GM13976 (cell line): ENCODE results near the gene COMTD1.

Experiments
- DNase-seq: peaks from one replicate; pipeline ENCODE4 v3.0.0; 2012; ENCODE audit warnings: low spot score
- in situ Hi-C: fragments of 300-500 bp; cut with MboI; formaldehyde crosslinking; loops from one replicate; pipeline ENCODE4 v1.12.0; 2022; ENCODE audit warnings: low sequenced_read_pairs, mixed read lengths, inconsistent platforms; ENCODE audit not compliant: unreplicated experiment
- TF ChIP-seq, protein P1 (sequence below): IDR thresholded peaks from 2 replicates; pipeline ENCODE4 v1.5.1; 2012; ENCODE audit warnings: borderline replicate concordance, mild to moderate bottlenecking; ENCODE audit not compliant: insufficient read depth; ENCODE audit errors: extremely low read depth, missing control alignments, control extremely low read depth

Gene COMTD1

DNA sequence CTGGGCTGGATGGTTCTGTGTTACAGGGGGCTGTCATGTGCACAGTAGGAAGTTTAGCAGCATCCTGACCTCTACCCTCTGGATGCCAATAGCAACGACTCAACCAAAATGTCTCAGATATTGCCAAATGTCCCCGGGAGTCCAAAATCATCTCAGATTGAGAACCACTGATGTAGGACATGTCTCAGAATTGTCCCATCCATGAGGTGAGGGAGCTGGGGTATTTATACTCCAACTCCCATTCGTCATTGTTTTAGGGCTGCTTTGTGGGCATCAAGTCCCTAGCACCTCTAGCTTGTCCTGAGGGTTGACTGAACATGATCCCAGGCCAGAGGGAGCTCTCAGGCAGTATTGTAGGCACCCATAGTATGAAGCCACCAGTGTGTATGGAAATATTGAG, 25.2 kb upstream of the COMTD1 start:
- TF ChIP-seq, protein P1, sequence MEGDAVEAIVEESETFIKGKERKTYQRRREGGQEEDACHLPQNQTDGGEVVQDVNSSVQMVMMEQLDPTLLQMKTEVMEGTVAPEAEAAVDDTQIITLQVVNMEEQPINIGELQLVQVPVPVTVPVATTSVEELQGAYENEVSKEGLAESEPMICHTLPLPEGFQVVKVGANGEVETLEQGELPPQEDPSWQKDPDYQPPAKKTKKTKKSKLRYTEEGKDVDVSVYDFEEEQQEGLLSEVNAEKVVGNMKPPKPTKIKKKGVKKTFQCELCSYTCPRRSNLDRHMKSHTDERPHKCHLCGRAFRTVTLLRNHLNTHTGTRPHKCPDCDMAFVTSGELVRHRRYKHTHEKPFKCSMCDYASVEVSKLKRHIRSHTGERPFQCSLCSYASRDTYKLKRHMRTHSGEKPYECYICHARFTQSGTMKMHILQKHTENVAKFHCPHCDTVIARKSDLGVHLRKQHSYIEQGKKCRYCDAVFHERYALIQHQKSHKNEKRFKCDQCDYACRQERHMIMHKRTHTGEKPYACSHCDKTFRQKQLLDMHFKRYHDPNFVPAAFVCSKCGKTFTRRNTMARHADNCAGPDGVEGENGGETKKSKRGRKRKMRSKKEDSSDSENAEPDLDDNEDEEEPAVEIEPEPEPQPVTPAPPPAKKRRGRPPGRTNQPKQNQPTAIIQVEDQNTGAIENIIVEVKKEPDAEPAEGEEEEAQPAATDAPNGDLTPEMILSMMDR, result no peak
- in situ Hi-C loops, result no loop called here

DNA sequence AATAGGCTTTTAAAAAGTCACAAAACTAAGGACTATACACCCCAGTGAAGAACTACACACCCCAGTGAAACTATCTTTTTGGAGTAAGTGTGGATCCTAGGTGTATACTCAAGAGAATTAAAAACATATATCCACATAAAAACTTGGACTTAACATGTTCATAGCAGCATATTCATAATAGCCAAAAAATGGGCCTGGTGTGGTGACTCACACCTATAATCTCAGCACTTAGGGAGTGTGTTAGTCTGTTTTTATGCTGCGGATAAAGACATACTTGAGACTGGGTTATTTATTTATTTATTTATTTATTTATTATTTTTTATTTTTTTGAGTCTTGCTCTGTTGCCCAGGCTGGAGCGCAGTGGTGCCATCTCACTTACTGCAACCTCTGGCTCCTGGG, 19.0 kb upstream of the COMTD1 start:
- TF ChIP-seq, protein P1, result no peak
- in situ Hi-C loops, result no loop called here
- no peak for DNase-seq

More for the DNA sequence above, 25.2 kb upstream of the COMTD1 start:
- DNase-seq, result no peak

DNA sequence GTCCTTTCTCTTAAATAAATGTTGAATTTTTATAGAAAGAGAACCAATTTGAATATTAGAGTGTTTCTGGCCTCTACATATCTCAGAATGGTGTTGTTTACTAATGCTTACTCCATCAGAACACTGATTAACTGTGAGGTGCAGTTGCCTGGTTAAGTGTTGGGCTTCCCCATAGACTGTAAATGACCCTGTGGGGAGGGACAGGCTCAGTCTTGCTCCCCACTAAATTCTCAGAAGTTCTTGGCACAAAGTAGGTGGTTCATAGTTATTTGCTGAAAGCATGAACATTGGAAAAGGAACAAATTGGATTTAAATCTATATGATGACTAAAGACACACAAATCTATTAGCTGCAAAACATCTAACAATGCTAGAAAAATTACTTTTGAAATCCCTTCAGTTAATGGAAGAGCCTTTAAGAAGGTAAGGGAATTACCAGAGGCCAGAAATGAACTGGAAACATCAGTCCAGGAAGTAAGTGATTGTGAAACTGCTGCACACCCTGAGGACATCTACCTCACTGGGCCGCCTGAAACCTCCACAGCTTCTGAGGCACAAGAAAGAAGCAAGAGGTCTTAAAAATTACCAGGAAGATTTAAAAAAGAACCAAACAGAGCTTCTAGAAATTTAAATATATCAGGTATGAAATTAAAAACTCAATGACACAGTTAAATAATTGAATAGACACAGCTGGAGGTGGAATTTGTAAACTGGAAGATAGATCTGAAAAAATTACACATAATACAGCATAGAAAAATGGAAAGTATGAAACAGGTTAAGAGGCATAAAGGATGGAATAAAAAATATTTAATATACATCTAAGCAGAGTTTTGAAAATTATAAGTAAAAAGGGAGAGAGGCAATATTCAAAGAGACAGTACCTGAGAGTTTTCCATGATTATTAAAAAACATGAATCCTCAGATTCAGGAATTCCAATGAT, 17.8 kb upstream of the COMTD1 start:
- TF ChIP-seq, protein P1, result no peak
- in situ Hi-C loops, result no loop called here
- no peak for DNase-seq

DNA sequence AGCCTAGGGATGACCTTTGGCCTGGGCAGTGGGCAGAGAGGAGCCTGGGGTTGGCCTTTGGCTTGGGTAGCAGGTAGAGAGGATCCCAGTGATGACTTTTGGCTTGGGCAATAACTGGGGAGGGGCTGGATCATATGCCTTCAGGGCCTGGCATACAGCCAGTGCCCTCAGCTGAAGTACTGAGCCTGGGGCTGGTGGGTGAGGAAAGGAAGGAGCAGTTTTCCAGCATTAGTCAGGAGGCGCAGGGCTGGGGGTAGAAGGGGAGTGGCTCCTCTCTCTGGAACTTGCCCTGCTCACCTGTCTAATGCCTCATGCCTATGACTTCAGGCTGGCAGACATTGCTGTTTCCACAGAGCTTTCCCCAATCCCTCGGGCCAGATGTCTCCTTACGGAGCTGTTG, 15.2 kb upstream of the COMTD1 start:
- in situ Hi-C loops, result no loop called here
- TF ChIP-seq, protein P1, result no peak
- peak; percentile 6 for DNase-seq

DNA sequence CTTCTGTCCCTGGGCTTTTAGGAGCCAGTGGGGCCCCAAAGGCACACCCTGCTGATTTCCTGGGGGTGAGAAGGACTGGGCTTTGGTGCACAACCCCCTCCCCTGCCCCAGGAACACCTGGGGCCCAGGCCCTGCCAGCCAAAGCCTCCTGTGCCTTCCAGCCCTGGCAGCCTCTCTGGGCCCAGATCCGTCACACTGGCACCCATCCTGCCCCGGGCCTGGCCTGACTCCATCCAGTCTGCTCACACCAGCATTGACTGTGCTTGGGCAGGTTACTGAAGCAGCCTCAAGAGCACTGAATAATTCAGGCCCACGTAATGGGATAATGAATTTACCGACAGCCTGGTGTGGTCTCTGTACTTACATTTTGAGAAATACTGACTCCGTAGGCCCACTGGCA, 12.0 kb upstream of the COMTD1 start:
- DNase-seq, result no peak
- TF ChIP-seq, protein P1, result no peak
- in situ Hi-C loops, result loop anchor here (25.0 kb wide), 2 partner anchors 485 to 985 kb away; no protein-coding TSS in a partner anchor

DNA sequence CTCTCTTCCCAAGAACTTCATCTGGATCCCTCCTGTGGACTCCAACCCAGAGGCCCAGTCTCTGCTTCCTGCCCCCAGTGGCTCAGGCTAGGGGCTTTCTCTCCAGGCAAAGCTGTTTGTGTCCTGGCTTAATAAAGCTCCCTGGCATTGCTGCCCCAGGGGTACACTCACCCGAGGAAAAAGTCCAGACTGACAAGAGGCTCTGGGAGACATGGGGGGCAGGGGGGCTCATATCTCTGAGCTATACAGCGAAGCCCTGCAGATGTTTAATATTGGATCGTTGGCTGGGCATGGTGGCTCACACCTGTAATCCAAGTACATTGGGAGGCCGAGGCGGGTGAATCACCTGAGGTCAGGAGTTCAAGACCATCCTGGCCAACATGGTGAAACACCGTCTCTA, 10.7 kb upstream of the COMTD1 start:
- no peak for DNase-seq
- TF ChIP-seq, protein P1, result no peak
- in situ Hi-C loops, result loop anchor here (25.0 kb wide), 2 partner anchors 484 to 984 kb away; no protein-coding TSS in a partner anchor
